Measurements from ENCODE around the gene IL11. TPM values are rescaled to one million over a fixed set of nuclear protein-coding genes. Genes with fewer than 3 reads are reported as not detected.
"Not testable (repeated sequence)": the region's sequence is repeated elsewhere in the genome, so short reads cannot be mapped to it uniquely, and the experiment has no call there.

IL11 gene
- polyA plus RNA-seq, 2 of the 4 experiments (the other 2 are of a cell fraction), result 52.4 to 100.0 TPM

- TF ChIP-seq USF2 (IDR thresholded peaks at IDR 0.05), result peak; percentile 96
These were observed 37.7 kb upstream of the IL11 start (continued) for GRCh38 chr19:55407800-55408532.

GRCh38 chr19:55407550-55407799 lies 37.2 kb upstream of the IL11 start, which contains the start of gene UBE2S:
Gene UBE2S, minus strand, starts transcription at chr19:55407788. Its CDS starts 199 bp downstream, at chr19:55407589.
- H3K4me2 ChIP-seq, result peak within 1 kb of the TSS; percentile 81
- H3K27ac ChIP-seq, result peak within 1 kb of the TSS; percentile 95 to 97
- not testable (repeated sequence) for H3K9me3 ChIP-seq; FAIRE-seq; DNase-seq (ENCODE audit: low read depth in 1 of 2, low spot score in 1 of 2); TF ChIP-seq FOSL2 (IDR thresholded peaks at IDR 0.05)
- peak; percentile 71 to 80 for ATAC-seq
- peaks cover 41% of the 10 kb centered on the region for H3K4me1 ChIP-seq
- CTCF ChIA-PET, result interaction anchor here (1.1 to 8.1 kb wide), 4 partner anchors 11 to 266 kb away, joined by 3 to 61 read pairs (median 8); no protein-coding TSS in a partner anchor
- POLR2A ChIA-PET, result interaction anchor here (0.6 to 3.3 kb wide), 59 partner anchors 8 to 959 kb away, joined by 3 to 55 read pairs (median 5); partner anchors contain the start of genes BRSK1, DNAAF3, FIZ1 and GARIN5B
- TF ChIP-seq BCL3 (IDR thresholded peaks at IDR 0.05), result peak; percentile 99
- TF ChIP-seq POLR2A (IDR thresholded peaks at IDR 0.05; ENCODE audit: low read length), result peak; percentile 99
- TF ChIP-seq EHF (CRISPR knock-in tag; IDR thresholded peaks at IDR 0.05), result 0 out of 2 replicates have a peak, but pooled peaks have one; percentile 51
- TF ChIP-seq PHF8 (IDR thresholded peaks at IDR 0.05; ENCODE audit: borderline replicate concordance, low read depth), result peak; percentile 99
- peak; percentile 95 to 99 for TF ChIP-seq JUN (IDR thresholded peaks at IDR 0.05)
- TF ChIP-seq TP53 (CRISPR knock-in tag; IDR thresholded peaks at IDR 0.05), result peak; percentile 95; the same call in 1 of the 2 replicates
- peak; percentile 24 for TF ChIP-seq FOSL2 (CRISPR knock-in tag; IDR thresholded peaks at IDR 0.05)
- TF ChIP-seq PBX3 (IDR thresholded peaks at IDR 0.05), result peak; percentile 75; the same call in 1 of the 2 replicates
- peak; percentile 17; the same call in 1 of the 2 replicates for TF ChIP-seq GATA3 (IDR thresholded peaks at IDR 0.05; ENCODE audit: borderline replicate concordance)
- 0 out of 2 replicates have a peak, but pooled peaks have one; percentile 37 for TF ChIP-seq REST (IDR thresholded peaks at IDR 0.05)
- peak within 1 kb of the TSS; percentile 98 for H3K4me3 ChIP-seq
- WGBS (ENCODE audit: missing lambda C conversion rate), result no CpG with 5 or more reads among the region's 36 CpGs

- ChIA-PET POLR2A (interaction anchor here (0.5 to 3.3 kb wide), 45 partner anchors 9 to 1103 kb away, joined by 3 to 55 read pairs (median 5); partner anchors contain the start of genes DNAAF3, FIZ1, HSPBP1 and ISOC2), CTCF (interaction anchor here (1.1 to 8.1 kb wide), 4 partner anchors 11 to 266 kb away, joined by 3 to 61 read pairs (median 8); no protein-coding TSS in a partner anchor)
- no peak for DNase-seq (ENCODE audit: low read depth in 1 of 2, low spot score in 1 of 2)
- Histone ChIP-seq H3K9me3 (0 out of 3 replicates have a peak, but pooled peaks cover 6% of the 10 kb centered on the region), H3K4me1 (peaks cover 46% of the 10 kb centered on the region), H3K27ac (peak overlapping the region; percentile 95 to 97), H3K4me3 (peak overlapping the region; percentile 98), H3K4me2 (peak overlapping the region; percentile 81)
- 2% methylated on average over 25 of the region's 35 CpGs for WGBS (ENCODE audit: missing lambda C conversion rate)
- TF ChIP-seq MAFK (IDR thresholded peaks at IDR 0.05; ENCODE audit: partially characterized antibody) (no peak), MAX (IDR thresholded peaks at IDR 0.05) (peak; percentile 26)
- no peak for FAIRE-seq
- ATAC-seq, result peak; percentile 11 to 38; a peak in 5 of 6 replicates
These were observed 36.7 kb upstream of the IL11 start for GRCh38 chr19:55406826-55407549.
